Nephron progenitor cell (in vitro differentiated cells): Measurements from ENCODE around the gene CPM.

Experiments used
- DNase-seq: peaks from one replicate; pipeline ENCODE4 v3.0.0; 2021
- H3K27ac Mint-ChIP-seq: 2 replicates; pipeline ENCODE4 v1.8.0; 2021; ENCODE audit warnings: mild to moderate bottlenecking, moderate library complexity, mixed read lengths
- H3K27me3 Mint-ChIP-seq: 2 replicates; pipeline ENCODE4 v1.8.0; 2021; ENCODE audit warnings: mild to moderate bottlenecking, low read depth, mixed read lengths; ENCODE audit not compliant: poor library complexity
- H3K36me3 Mint-ChIP-seq: 2 replicates; pipeline ENCODE4 v1.8.0; 2021; ENCODE audit warnings: low read depth, mixed read lengths
- H3K4me1 Mint-ChIP-seq: 2 replicates; pipeline ENCODE4 v1.8.0; 2021; ENCODE audit warnings: mixed read lengths
- H3K4me3 Mint-ChIP-seq: 2 replicates; pipeline ENCODE4 v1.8.0; 2021; ENCODE audit warnings: mild to moderate bottlenecking, moderate library complexity, mixed read lengths
- H3K9me3 Mint-ChIP-seq: 2 replicates; pipeline ENCODE4 v1.8.0; 2021; ENCODE audit warnings: mild to moderate bottlenecking, moderate library complexity, mixed read lengths
- TF ChIP-seq, protein P1 (sequence below): fragments of 200-600 bp; sonication (generic); IDR thresholded peaks from 2 replicates; pipeline ENCODE4 v1.5.0; 2021; ENCODE audit warnings: antibody characterized with exemption

Gene CPM

DNA sequence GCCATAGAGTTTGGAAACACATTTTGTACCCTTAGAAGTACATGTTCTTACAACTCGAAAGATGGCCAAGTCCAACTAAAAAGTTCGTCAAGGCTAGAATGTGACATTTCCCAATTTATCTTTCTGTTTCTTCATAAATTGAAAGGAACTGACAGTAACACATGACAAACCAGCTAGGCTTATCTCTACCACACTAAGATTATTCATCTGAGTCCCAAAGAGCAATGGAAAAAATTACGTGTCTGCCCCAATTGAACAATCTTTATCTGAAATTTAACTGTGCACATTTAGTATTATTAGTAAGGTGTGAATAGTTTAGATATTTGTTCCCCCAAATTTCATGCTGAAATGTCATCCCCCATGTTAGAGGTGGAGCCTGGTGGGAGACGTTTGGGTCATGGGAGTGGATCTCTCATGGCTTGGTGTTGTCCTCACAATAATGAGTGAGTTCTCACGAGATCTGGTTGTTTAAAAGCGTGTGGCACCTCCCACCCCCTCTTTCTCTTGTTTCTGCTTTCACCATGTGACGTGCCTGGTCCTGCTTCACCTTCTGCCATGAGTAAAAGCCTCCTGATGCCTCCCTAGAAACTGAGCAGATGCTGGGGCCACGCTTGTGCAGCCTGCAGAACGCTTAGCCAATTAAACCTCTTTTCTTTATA lies 13.3 kb downstream of the CPM start:
- DNase-seq, result no peak
- Mint-ChIP-seq H3K27me3 (peaks cover 2% of the 10 kb centered on the region), H3K27ac (peak overlapping the region; percentile 58), H3K4me3 (no peak overlapping the region), H3K36me3 (no peaks in the 10 kb centered on the region), H3K4me1 (peaks cover 9% of the 10 kb centered on the region), H3K9me3 (peaks cover 7% of the 10 kb centered on the region)
- TF ChIP-seq, protein P1, sequence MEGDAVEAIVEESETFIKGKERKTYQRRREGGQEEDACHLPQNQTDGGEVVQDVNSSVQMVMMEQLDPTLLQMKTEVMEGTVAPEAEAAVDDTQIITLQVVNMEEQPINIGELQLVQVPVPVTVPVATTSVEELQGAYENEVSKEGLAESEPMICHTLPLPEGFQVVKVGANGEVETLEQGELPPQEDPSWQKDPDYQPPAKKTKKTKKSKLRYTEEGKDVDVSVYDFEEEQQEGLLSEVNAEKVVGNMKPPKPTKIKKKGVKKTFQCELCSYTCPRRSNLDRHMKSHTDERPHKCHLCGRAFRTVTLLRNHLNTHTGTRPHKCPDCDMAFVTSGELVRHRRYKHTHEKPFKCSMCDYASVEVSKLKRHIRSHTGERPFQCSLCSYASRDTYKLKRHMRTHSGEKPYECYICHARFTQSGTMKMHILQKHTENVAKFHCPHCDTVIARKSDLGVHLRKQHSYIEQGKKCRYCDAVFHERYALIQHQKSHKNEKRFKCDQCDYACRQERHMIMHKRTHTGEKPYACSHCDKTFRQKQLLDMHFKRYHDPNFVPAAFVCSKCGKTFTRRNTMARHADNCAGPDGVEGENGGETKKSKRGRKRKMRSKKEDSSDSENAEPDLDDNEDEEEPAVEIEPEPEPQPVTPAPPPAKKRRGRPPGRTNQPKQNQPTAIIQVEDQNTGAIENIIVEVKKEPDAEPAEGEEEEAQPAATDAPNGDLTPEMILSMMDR, result no peak

DNA sequence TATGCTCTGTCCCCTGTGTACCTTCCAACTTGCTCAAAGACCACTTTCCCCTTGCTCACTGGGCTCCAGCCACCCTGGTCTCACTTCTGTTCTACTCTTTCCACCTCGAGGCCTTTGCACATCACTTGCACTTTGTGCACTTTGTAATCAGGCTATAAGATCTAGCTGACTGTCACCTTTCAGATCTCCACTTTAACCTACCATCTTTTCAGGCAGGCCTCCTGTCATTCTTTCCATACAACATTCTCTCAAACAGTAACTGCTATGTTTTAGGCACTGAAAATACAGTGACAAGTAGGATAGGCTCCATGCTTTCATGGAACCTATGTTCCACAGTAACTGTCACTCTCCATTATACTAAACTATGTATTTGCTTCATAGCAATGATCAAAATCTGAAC lies 14.0 kb downstream of the CPM start:
- no peaks in the 10 kb centered on the region for H3K36me3 Mint-ChIP-seq
- H3K9me3 Mint-ChIP-seq, result peaks cover 7% of the 10 kb centered on the region
- H3K27ac Mint-ChIP-seq, result no peak overlapping the region
- peaks cover 9% of the 10 kb centered on the region for H3K4me1 Mint-ChIP-seq
- DNase-seq, result no peak
- no peaks in the 10 kb centered on the region for H3K27me3 Mint-ChIP-seq
- no peak overlapping the region for H3K4me3 Mint-ChIP-seq
- TF ChIP-seq, protein P1, result no peak

DNA sequence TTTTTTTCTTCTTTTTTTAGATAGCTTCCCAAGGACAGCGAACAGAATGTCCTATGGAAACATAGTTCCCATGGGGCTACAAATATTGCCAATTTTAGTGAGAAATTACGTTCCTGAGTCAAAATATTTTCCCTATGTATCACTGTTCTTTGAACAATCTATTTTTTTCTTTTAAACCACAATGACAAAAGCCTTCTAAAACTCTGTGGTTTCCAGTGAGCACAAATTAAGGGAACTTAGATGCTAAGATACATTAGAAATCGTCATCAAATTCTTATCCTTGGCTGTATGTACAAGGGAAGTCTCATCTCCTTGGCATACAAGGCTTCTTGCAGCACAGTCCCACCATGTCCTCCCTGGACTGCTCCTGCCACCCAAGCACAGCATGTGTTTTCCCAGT lies 17.9 kb downstream of the CPM start:
- TF ChIP-seq, protein P1, result no peak
- Mint-ChIP-seq H3K9me3 (peaks cover 4% of the 10 kb centered on the region), H3K27me3 (no peaks in the 10 kb centered on the region), H3K36me3 (no peaks in the 10 kb centered on the region), H3K27ac (no peak overlapping the region), H3K4me3 (no peak overlapping the region), H3K4me1 (peaks cover 5% of the 10 kb centered on the region)
- DNase-seq, result no peak

DNA sequence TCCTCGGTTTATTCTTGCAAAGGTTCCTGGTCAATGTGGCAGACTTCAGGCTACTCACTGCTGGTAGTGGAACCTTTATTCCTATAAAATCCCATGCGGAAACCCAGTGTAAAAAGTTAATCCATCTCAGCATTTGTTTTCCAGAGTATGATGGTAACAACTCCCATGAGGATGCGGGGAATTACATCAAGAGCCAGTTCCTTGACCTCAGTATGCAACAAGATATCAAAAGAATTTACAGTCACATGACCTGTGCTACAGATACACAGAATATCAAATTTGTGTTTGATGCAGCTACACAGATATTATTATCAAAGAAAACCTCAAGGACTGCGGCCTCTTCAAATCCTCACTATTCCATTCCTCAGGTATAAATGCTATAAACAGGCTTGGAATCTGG lies 19.3 kb downstream of the CPM start:
- Mint-ChIP-seq H3K27me3 (no peaks in the 10 kb centered on the region), H3K4me3 (no peak overlapping the region), H3K4me1 (no peaks in the 10 kb centered on the region), H3K9me3 (no peaks in the 10 kb centered on the region), H3K27ac (no peak overlapping the region), H3K36me3 (no peaks in the 10 kb centered on the region)
- TF ChIP-seq, protein P1, result no peak
- DNase-seq, result no peak

DNA sequence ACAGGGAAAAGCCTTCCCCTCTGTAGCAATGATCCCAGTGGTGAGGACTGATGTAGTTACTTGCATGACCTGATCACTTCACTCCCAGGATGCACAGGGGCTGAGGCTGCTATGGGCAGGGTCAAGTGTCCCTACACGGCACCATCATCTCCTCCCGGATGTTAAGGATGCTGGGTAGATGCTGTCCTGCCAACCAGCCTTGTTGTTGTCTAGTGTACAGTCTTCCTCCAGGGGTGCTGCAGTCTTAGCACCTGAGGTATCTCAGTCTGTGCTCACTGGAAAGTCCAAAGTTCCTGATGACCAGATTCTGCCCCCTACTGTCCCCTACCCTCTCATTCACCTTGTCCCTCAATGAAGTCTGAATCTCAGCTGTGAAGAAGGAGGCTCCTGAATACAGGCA lies 20.1 kb downstream of the CPM start:
- TF ChIP-seq, protein P1, result no peak
- H3K27me3 Mint-ChIP-seq, result no peaks in the 10 kb centered on the region
- H3K4me1 Mint-ChIP-seq, result no peaks in the 10 kb centered on the region
- no peaks in the 10 kb centered on the region for H3K9me3 Mint-ChIP-seq
- peak overlapping the region; percentile 41 for H3K27ac Mint-ChIP-seq
- DNase-seq, result no peak
- no peak overlapping the region for H3K4me3 Mint-ChIP-seq
- no peaks in the 10 kb centered on the region for H3K36me3 Mint-ChIP-seq

DNA sequence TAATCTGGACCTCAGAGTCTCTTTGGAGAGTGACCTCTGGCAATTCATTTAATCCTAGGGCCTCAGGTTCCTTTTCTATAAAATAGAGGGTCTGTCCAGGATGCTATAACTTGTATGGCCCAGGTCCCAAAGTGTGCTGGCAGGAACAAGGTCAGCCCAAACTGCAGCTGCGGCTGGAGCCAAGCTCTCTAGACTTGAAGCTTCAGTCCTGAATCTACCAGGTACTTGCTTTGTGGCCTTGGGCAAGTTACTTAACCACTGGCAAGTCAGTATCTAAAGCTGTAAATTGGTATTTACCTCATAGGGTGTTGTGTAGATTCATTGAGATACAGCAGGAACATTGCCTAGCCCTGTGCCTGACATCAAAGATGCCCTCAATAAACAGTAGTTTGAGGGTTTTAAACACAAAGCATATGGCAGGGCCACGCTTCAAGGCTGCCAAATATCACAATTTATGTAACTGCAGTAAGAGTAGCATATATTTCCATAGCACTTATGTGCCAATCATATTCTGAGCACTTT lies 21.7 kb downstream of the CPM start:
- no peak overlapping the region for H3K4me3 Mint-ChIP-seq

More for the DNA sequence above, 21.7 kb downstream of the CPM start:
- Mint-ChIP-seq H3K36me3 (no peaks in the 10 kb centered on the region), H3K27me3 (peaks cover 5% of the 10 kb centered on the region), H3K27ac (no peak overlapping the region), H3K4me1 (no peaks in the 10 kb centered on the region), H3K9me3 (no peaks in the 10 kb centered on the region)
- TF ChIP-seq, protein P1, result no peak
- DNase-seq, result no peak
